Liver (tissue), 9 donors: ENCODE measurements around the gene MALRD1. TPM values are rescaled to one million over a fixed set of nuclear protein-coding genes. Genes with fewer than 3 reads are reported as not detected.

ENCODE experiments used
- DNase-seq: peaks from one replicate; pipeline ENCODE4 v3.0.0-alpha.2; 2017; ENCODE audit warnings: low spot score
- H3K27ac ChIP-seq, 2 donors: one replicate each; pipeline ENCODE4 v1.7.0; 2013; ENCODE audit warnings: inconsistent platforms in 2 of 2, low read length in 2 of 2, control low read depth in 1 of 2, low read depth in 1 of 2, mild to moderate bottlenecking in 1 of 2
- H3K27me3 ChIP-seq, 4 donors: one replicate each; pipeline versions ENCODE4 v1.6.1 to v1.7.0; 2013; ENCODE audit warnings: low read length in 3 of 4, inconsistent platforms in 1 of 4, mild to moderate bottlenecking in 1 of 4, moderate library complexity in 1 of 4; ENCODE audit not compliant: control insufficient read depth in 4 of 4, insufficient read depth in 4 of 4
- H3K36me3 ChIP-seq, 4 donors: one replicate each; pipeline versions ENCODE4 v1.6.1 to v1.7.0; 2013; ENCODE audit warnings: low read length in 3 of 4, mild to moderate bottlenecking in 3 of 4, low read depth in 1 of 4, moderate library complexity in 1 of 4; ENCODE audit not compliant: control insufficient read depth in 4 of 4, insufficient read depth in 3 of 4
- H3K4me1 ChIP-seq, 4 donors: one replicate each; pipeline versions ENCODE4 v1.6.1 to v1.7.0; 2013; ENCODE audit warnings: low read length in 3 of 4, mild to moderate bottlenecking in 3 of 4, moderate library complexity in 1 of 4; ENCODE audit not compliant: control insufficient read depth in 4 of 4, insufficient read depth in 4 of 4
- H3K4me3 ChIP-seq, 3 donors: one replicate each; pipeline versions ENCODE4 v1.6.1 to v1.7.0; 2013; ENCODE audit warnings: low read length in 3 of 3, control low read depth in 1 of 3, low read depth in 1 of 3, mild to moderate bottlenecking in 1 of 3
- H3K9ac ChIP-seq, 2 donors: one replicate each; pipeline ENCODE4 v1.7.0; 2013; ENCODE audit warnings: low read length in 2 of 2, mild to moderate bottlenecking in 2 of 2, moderate library complexity in 2 of 2, control low read depth in 1 of 2, low read depth in 1 of 2
- H3K9me3 ChIP-seq, 4 donors: one replicate each; pipeline versions ENCODE4 v1.6.1 to v1.7.0; 2013; ENCODE audit warnings: low read length in 3 of 4; ENCODE audit not compliant: control insufficient read depth in 4 of 4
- ATF3 ChIP-seq: IDR thresholded peaks from 2 replicates; pipeline ENCODE4 v1.6.1; 2016; ENCODE audit warnings: antibody characterized with exemption
- EGR1 ChIP-seq, 2 donors: IDR thresholded peaks; 2 replicates each; pipeline ENCODE4 v1.6.1; 2016 to 2018; ENCODE audit warnings: antibody characterized with exemption in 2 of 2, low read depth in 2 of 2
- FOXA2 ChIP-seq: IDR thresholded peaks from 2 replicates; pipeline ENCODE4 v1.6.1; 2016; ENCODE audit warnings: antibody characterized with exemption
- GABPA ChIP-seq, 2 donors: IDR thresholded peaks in 1 of 2; conservative IDR thresholded peaks in 1 of 2; 2 replicates each; pipeline ENCODE4 v1.6.1; 2016; ENCODE audit warnings: antibody characterized with exemption in 2 of 2, mild to moderate bottlenecking in 1 of 2, moderate library complexity in 1 of 2
- HNF4A ChIP-seq, 2 donors: conservative IDR thresholded peaks; 2 replicates each; pipeline ENCODE4 v1.6.1; 2016; ENCODE audit warnings: antibody characterized with exemption in 2 of 2, mild to moderate bottlenecking in 2 of 2
- HNF4G ChIP-seq: IDR thresholded peaks from 2 replicates; pipeline ENCODE4 v1.6.1; 2016; ENCODE audit warnings: antibody characterized with exemption
- JUND ChIP-seq, 2 donors: IDR thresholded peaks; 2 replicates each; pipeline ENCODE4 v1.6.1; 2016; ENCODE audit warnings: antibody characterized with exemption in 2 of 2
- MAX ChIP-seq: IDR thresholded peaks from 2 replicates; pipeline ENCODE4 v1.6.1; 2016; ENCODE audit warnings: antibody characterized with exemption
- NR2F2 ChIP-seq: IDR thresholded peaks from 2 replicates; pipeline ENCODE4 v1.6.1; 2016; ENCODE audit warnings: antibody characterized with exemption
- RAD21 ChIP-seq, 2 donors: IDR thresholded peaks; 2 replicates each; pipeline ENCODE4 v1.6.1; 2016; ENCODE audit warnings: antibody characterized with exemption in 2 of 2, mild to moderate bottlenecking in 2 of 2
- REST ChIP-seq: IDR thresholded peaks from 2 replicates; pipeline ENCODE4 v1.6.1; 2016; ENCODE audit warnings: antibody characterized with exemption, mild to moderate bottlenecking
- SP1 ChIP-seq: IDR thresholded peaks from 2 replicates; pipeline ENCODE4 v1.6.1; 2018; ENCODE audit warnings: antibody characterized with exemption, mild to moderate bottlenecking
- YY1 ChIP-seq: IDR thresholded peaks from 2 replicates; pipeline ENCODE4 v1.6.1; 2016; ENCODE audit warnings: antibody characterized with exemption, mild to moderate bottlenecking
- whole genome bisulfite sequencing: extraction: QIAGEN DNeasy Blood & Tissue Kit; methylation state at CpG from one replicate; pipeline ENCODE4 v1.1.7; 2013; 5-methylcytosine and 5-hydroxymethylcytosine counted together
- polyA plus RNA-seq, 2 donors: library from polyadenylated mRNA; stranded (reverse) in 1 of 2; unstranded in 1 of 2; fragments of 200-250 nt in 1 of 2; fragments of >200 nt in 1 of 2; fragmentation: Nextera tagmentation in 1 of 2; extraction: Ambion mirVana in 1 of 2; gene quantifications; one replicate each; pipeline versions ENCODE4 v1.2.1 to v1.2.3, GENCODE V29; 2013 to 2015
- total RNA-seq, 2 donors: library from RNA; depleted of rRNA; stranded (reverse); fragments of >200 nt; gene quantifications; one replicate each; pipeline ENCODE4 v1.2.3, GENCODE V29; 2014
- TF ChIP-seq, protein P1 (sequence below): fragments of 150-350 bp; IDR thresholded peaks from 2 replicates; pipeline ENCODE4 v1.5.1; 2017; ENCODE audit warnings: improper control_type of control experiment, low read depth, low read length; ENCODE audit not compliant: missing input control
- donor health status: healthy.
- donor health status: healthy.
- donor health status: healthy.
- donor health status: healthy.
- donor health status: healthy.

MALRD1 gene
- total and polyA plus RNA-seq, 4 donors, result 0.37 to 0.59 TPM; not detected in 2

DNA sequence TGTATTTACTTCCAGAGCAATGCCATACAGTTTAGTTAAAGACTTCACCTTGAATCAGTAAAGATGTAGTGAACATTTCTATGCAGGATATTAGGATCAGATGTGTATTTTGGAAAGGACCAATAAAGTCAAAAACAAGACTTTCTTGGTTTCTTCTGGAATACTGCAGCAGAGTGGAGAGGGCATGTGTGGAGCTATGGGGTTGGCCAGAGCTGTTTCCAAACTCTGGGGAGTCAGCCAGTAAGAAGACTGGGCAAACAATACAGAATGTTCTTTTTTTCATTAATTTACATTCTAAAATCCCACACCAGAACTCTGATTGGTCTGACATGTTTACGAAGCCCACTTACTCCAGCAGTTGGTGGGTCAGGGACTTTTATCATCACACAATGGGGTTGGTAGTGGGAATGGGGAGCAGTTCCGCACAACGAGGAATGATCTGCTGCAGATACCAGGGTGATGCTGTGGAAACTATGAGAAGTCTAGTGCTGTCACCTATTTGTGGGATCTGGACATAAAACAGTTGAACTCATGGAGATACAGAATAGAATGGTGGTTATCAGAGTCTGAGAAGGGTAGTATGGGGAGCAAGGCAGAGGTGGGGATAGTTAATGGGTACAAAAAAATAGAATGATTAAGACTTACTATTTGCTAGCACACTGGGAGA, 267.7 kb downstream of the MALRD1 start:
- 89% methylated on average over 3 of the region's 3 CpGs for WGBS
- no peak overlapping the region for H3K27ac ChIP-seq
- no peak for DNase-seq
- H3K9me3 ChIP-seq, result no peaks in the 10 kb centered on the region
- H3K4me3 ChIP-seq, result no peak overlapping the region
- no peak overlapping the region for H3K9ac ChIP-seq
- TF ChIP-seq ATF3, result no peak
- TF ChIP-seq HNF4G, result no peak
- no peak for TF ChIP-seq FOXA2
- no peak for TF ChIP-seq YY1
- no peak for TF ChIP-seq NR2F2
- no peak for TF ChIP-seq JUND (IDR thresholded peaks at IDR 0.05)
- TF ChIP-seq SP1, result no peak
- TF ChIP-seq MAX, result no peak
- TF ChIP-seq HNF4A (conservative IDR thresholded peaks at IDR 0.05), result no peak
- H3K27me3 ChIP-seq, result no peaks in the 10 kb centered on the region
- no peaks in the 10 kb centered on the region for H3K36me3 ChIP-seq
- H3K4me1 ChIP-seq, result no peaks in the 10 kb centered on the region

- TF ChIP-seq ATF3 (no peak), EGR1 (IDR thresholded peaks at IDR 0.05; ENCODE audit: low read depth in 2 of 2) (no peak), MAX (no peak), REST (no peak), SP1 (no peak), NR2F2 (no peak), YY1 (no peak), GABPA (IDR thresholded peaks at IDR 0.05 in 1 of 2, conservative IDR thresholded peaks at IDR 0.05 in 1 of 2) (no peak), RAD21 (IDR thresholded peaks at IDR 0.05) (no peak)
- TF ChIP-seq, protein P1, sequence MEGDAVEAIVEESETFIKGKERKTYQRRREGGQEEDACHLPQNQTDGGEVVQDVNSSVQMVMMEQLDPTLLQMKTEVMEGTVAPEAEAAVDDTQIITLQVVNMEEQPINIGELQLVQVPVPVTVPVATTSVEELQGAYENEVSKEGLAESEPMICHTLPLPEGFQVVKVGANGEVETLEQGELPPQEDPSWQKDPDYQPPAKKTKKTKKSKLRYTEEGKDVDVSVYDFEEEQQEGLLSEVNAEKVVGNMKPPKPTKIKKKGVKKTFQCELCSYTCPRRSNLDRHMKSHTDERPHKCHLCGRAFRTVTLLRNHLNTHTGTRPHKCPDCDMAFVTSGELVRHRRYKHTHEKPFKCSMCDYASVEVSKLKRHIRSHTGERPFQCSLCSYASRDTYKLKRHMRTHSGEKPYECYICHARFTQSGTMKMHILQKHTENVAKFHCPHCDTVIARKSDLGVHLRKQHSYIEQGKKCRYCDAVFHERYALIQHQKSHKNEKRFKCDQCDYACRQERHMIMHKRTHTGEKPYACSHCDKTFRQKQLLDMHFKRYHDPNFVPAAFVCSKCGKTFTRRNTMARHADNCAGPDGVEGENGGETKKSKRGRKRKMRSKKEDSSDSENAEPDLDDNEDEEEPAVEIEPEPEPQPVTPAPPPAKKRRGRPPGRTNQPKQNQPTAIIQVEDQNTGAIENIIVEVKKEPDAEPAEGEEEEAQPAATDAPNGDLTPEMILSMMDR, result no peak
- WGBS, result 77% methylated on average over 1 of the region's 1 CpG
- H3K4me1 ChIP-seq, result no peaks in the 10 kb centered on the region
- no peak for DNase-seq
- no peaks in the 10 kb centered on the region for H3K27me3 ChIP-seq
- no peaks in the 10 kb centered on the region for H3K9me3 ChIP-seq
- H3K4me3 ChIP-seq, result no peak overlapping the region
- no peaks in the 10 kb centered on the region for H3K36me3 ChIP-seq
- H3K27ac ChIP-seq, result no peak overlapping the region
- no peak overlapping the region for H3K9ac ChIP-seq
Measured at GRCh38 chr10:19317952-19318351, 269.4 kb downstream of the MALRD1 start.
